Right ventricle myocardium inferior (tissue), 1 donor: ENCODE results near the gene LRRC25. TPM values are rescaled to one million over a fixed set of nuclear protein-coding genes. Genes with fewer than 3 reads are reported as not detected.

Experiments used
- ATAC-seq: fragments of 200-7000 bp; cut with Tn5 transposase; one replicate; pipeline ENCODE4 v1.9.1; 2020; ENCODE audit warnings: mild to moderate bottlenecking, moderate library complexity
- DNase-seq: peaks from one replicate; pipeline ENCODE4 v3.0.0; 2021; ENCODE audit errors: missing footprints
- intact Hi-C: fragments of 100-400 bp; cut with DNase I; formaldehyde crosslinking; loops from one replicate; pipeline ENCODE4 v1.11.0; 2022
- long read RNA-seq: library from polyadenylated mRNA; unstranded; transcript quantifications from one replicate; pipeline ENCODE4 v2.0.0, GENCODE V29; 2021
- total RNA-seq: library from RNA; stranded (reverse); fragmentation: NEBNext Ultra II Directional; extraction: Animal tissue kit (Norgen Biotek cat#: 25700); gene quantifications from one replicate; pipeline ENCODE4 v1.2.1, GENCODE V29; 2021
- donor health status: DM: no; HTN: yes; CAD: no; lungs with severe emphysema.

Gene LRRC25
- 5.0 TPM for total RNA-seq
- long read RNA-seq, partial matches to known transcripts: 0 of 3 reads
- long read RNA-seq, other reads (novel, unspliced or antisense): 0 of 3 reads

DNA sequence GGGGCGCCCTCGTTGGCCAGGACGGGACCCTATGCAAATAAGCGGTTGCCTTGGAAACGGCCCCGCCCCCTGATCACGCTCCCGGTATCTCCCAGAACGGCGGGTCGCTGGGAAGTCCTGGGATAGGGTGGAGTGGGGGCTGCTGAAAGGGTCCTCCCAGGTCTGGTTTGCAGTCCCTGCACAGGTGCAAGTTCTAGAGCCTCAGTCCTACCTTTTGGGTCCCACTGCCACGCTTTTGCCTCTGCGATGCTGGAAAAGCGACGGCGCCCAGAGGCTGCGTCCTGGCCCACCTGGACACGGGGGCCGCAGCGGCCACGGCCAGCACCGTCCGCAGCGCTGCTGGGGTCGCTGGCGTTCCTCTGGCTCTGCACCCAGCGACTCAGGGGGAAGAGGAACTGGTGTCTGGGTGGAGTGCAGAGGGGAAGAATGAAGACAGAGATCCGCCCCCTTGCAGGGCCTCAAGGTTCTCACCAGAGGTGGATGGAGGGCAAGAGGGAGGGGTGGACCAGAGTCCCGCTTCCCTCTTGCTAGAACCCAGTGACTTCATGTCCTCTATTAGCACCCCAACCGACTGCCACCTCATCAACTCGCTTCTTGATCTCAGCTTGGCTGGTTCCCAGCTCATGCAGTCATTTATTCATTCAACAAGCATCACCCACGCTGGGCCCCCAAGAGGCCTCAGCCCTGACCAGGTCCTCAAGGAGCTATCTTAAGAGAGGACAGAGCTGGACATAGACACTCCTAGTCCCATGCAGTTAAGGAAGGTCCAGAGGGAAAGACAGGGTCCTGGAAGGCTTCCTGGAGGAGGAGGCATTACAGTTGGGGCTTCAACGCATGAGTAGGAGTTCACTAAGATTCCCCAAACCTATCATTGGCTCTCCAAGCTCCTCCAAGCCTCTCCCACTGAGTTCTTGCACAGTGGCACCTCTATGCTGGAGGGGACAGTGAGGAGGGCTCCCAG lies at the start of gene LRRC25:
LRRC25 (minus strand) TSS at position 381 of the 961 bp plus-strand sequence. CDS start 659 bp downstream, outside the sequence.
- ATAC-seq (peak; percentile 59), DNase-seq (peak; percentile 86)
- intact Hi-C loops: loop anchor here (5.0 kb wide), 1 partner anchor 125 kb away; the partner anchor contains the start of gene IQCN

DNA sequence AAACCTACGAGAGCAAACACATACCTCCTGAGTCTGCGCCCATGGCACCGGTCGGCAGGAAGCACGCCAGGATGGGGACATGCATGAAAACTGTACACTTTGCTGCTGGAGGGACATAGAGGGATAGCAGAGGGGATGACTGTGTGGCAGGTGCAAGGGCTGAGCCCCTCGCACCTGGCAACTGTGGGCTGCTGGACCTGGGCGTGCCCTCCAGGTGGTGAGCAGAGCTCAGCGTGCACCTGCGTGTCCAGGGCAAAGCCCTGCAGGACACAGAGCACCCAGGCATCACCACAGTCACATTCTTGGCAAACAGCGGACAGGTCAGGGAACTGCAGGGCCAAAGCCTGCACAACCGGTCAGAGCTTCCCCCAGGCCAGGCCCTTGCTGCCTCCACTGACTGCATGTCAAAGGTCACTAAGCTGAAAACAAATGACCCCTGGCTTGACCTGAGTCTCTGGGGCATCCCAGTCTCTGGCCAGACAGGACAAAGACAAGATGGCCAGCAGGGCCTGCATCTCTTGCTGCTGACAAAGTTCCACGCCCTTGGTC lies 49.5 kb upstream of the LRRC25 start:
- ATAC-seq (no peak), DNase-seq (no peak)
- intact Hi-C loops: no loop called here

DNA sequence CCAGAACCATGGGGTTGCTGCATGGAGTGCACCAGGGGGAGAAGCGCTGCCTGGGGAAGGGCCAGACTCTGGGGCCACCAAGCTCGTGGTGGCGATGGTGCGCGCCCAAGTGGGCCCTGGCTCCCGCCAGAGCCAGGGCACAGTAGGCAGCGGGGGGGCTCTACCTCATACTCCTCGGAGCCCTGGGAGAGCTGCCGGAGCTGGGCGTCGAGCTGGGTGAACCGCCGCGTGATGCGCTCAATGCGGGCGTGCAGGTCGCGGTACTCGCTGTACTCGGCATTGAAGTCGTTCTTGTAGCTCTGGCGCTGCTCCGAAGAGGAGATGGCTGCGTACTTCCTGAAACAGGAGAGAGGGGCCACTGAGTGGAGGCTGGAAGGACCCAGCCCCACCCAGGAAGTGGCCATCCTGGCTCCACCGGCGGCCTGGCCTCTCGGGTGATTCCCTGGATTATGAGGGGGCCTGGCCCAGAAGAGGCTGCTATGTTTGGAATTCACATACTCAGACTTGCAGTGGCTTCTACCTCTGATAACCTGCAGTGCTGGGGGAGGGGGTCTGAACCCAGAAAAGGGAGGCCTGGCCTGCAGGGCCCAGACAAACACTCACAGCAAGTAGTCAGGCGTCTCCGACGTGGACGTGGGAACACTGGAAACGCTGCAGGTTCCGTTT lies 48.9 kb upstream of the LRRC25 start:
- no peak for ATAC-seq
- peak; percentile 62 for DNase-seq
- intact Hi-C loops: no loop called here

GRCh38 chr19:18445262-18445948 lies 48.0 kb upstream of the LRRC25 start:
- no peak for DNase-seq
- no peak for ATAC-seq
- intact Hi-C loops: no loop called here

- ATAC-seq: no peak
- no peak for DNase-seq
- intact Hi-C loops: no loop called here
These were observed 47.1 kb upstream of the LRRC25 start for GRCh38 chr19:18444513-18444912.

- DNase-seq (peak; percentile 53), ATAC-seq (no peak)
- intact Hi-C loops: no loop called here
These were observed 46.4 kb upstream of the LRRC25 start for GRCh38 chr19:18443831-18444230.

- intact Hi-C loops: no loop called here
These were observed 46.0 kb upstream of the LRRC25 start for GRCh38 chr19:18443406-18443805.

GRCh38 chr19:18442941-18443340 lies 45.5 kb upstream of the LRRC25 start:
- no peak for ATAC-seq
- intact Hi-C loops: no loop called here
- no peak for DNase-seq

More at GRCh38 chr19:18443406-18443805, 46.0 kb upstream of the LRRC25 start:
- ATAC-seq (no peak), DNase-seq (peak; percentile 42)

- no peak for ATAC-seq
- intact Hi-C loops: no loop called here
- no peak for DNase-seq
These were observed 44.7 kb upstream of the LRRC25 start for GRCh38 chr19:18441804-18442788.

- DNase-seq (no peak), ATAC-seq (no peak)
- intact Hi-C loops: no loop called here
These were observed 43.7 kb upstream of the LRRC25 start for GRCh38 chr19:18440936-18441803.

DNA sequence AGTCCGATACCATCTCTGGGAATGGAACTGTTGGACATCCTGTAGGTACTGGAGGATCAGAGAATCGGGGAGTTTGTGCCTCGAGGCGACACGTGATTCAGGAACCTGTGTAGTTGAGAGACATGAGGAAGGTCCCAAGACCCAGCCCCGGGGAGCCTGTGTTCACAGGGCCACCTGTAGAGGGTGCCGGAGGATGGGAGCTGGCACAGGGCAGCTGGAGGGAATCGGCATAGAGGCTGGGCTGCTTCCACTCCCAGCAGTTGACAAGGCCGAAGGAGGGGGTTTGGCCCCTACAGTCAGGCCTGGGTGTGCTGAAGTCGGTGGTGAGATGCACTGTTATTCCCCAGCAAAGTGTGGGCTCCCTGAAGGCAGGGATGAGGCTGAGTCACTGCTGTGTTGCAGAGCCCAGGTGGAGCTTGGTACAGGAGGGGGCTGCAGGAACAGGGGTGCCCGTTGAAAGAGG lies 43.0 kb upstream of the LRRC25 start:
- ATAC-seq: no peak
- intact Hi-C loops: no loop called here
- peak; percentile 70 for DNase-seq

GRCh38 chr19:18439910-18440237 lies 42.5 kb upstream of the LRRC25 start:
- intact Hi-C loops: no loop called here
- ATAC-seq: no peak
- no peak for DNase-seq

DNA sequence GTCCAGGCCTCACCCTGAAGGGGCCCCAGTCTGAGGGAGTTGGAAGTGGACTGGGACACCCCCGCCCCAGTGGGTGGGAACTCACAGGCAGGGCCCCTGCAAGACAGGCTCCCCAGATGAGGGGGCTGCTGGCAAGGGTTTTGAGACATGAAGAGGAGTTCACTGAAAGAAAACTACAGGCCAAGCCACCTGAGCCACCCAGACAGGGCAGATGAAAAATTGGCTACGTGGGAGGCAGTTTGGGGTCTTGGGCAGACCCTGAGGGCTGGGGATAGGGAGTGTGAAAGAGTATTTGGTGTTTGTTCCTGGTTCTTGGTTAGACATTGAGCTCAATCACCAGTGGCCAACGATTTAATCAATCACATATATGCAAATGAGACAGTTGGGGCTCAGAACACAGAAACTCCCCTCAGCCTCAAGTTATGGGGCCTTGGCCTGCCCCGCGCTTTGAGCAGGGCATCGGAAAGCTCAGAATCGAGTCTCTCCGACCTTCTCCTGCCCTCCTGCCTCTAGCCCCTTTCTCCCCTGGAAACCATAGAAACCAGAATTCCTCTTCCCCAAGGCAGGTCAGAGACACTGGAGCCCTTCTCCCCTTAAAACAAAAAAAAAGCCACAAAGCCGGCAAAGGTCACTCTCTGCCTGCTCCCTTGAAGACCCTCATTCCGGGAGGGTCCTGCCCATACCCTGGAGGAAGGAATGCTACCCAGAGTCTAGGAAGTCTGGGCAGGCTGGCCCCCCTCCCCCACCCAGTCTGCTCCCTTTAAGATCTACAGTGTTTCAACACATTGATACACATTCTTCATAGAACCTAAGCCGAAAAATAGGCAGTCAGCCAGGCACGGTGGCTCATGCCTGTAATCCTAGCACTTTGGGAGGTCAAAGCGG lies 41.8 kb upstream of the LRRC25 start:
- intact Hi-C loops: no loop called here
- ATAC-seq: peak; percentile 0
- DNase-seq: no peak

DNA sequence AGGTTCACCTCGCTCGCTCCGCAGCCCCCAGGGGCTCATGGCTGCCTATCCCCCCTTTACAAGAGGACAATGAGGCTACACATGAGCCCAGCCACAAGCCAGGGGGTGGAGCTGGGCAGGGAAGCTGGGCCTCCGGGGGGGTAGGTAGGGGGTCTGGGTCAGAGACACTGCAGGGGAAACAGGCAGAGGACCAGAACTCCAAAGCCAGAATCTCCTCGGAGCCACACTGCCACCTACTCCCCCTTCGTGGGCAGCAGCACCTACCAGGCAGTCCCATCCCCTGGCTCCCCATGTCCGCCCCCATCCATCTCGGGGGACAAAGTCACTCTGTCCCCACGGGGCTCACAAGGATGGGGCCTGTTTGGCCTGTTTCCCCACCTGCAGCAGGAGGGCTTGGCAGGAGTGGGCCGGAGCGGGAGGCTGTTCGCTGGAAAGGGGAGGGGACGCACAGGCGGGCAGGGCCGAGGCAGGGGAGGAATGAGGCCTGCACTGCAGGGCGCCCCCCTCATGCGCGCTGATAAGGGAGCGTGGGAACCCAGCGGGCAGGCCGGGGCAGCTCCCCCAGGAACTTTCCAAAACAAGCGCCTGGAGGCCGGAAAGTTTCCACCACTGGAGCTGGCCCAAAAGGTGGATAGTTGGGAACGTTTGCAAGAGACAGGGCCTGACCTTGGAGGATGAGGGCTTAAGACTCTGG lies 41.1 kb upstream of the LRRC25 start:
- ATAC-seq (peak; percentile 20), DNase-seq (peak; percentile 73)
- intact Hi-C loops: no loop called here
